Caco-2 (cell line): ENCODE results near the gene SERPINE1. TPM values are rescaled to one million over a fixed set of nuclear protein-coding genes. Genes with fewer than 3 reads are reported as not detected.

Experiments used
- BruUV-seq: library from RNA; stranded (reverse); fragments of 400-500 nt; replicated peaks from 2 replicates; lab custom pipeline; 2021; lab: Mats Ljungman, UMichigan
- CTCF ChIA-PET: fragments of 300-600 bp; sonication (Branson Sonifier 250); formaldehyde crosslinking; loops from one replicate; lab custom pipeline; 2022; ENCODE audit warnings: antibody characterized with exemption; lab: Charles Lee
- POLR2A ChIA-PET: fragments of 300-600 bp; sonication (Branson Sonifier 250); formaldehyde crosslinking; loops from one replicate; lab custom pipeline; 2022; ENCODE audit warnings: antibody characterized with exemption; lab: Charles Lee
- DNase-seq, 2 experiments: peaks; one replicate each; pipeline versions ENCODE4 v3.0.0 to v3.0.0-alpha.2; 2020 to 2022
- H3K27me3 ChIP-seq: replicated peaks from 2 replicates; pipeline ENCODE4 v1.6.0; 2011; ENCODE audit warnings: low read length; ENCODE audit not compliant: control insufficient read depth, insufficient read depth
- H3K36me3 ChIP-seq: 2 replicates; pipeline ENCODE4 v1.5.1; 2011; ENCODE audit warnings: low read length; ENCODE audit not compliant: control insufficient read depth, insufficient read depth
- H3K4me1 ChIP-seq: fragments of 250-450 bp; sonication (Bioruptor Pico); 2 replicates; pipeline ENCODE4 v1.5.1; 2020; ENCODE audit warnings: mild to moderate bottlenecking
- H3K4me3 ChIP-seq: 2 replicates; pipeline ENCODE4 v1.5.1; 2011; ENCODE audit warnings: low read depth, mild to moderate bottlenecking, control low read depth, low read length
- H3K9me3 ChIP-seq: fragments of 250-450 bp; sonication (Bioruptor Pico); 2 replicates; pipeline ENCODE4 v1.5.1; 2020; ENCODE audit warnings: mild to moderate bottlenecking, moderate library complexity
- H3K27ac Mint-ChIP-seq: one replicate; pipeline ENCODE4 v1.8.0; 2022; ENCODE audit warnings: mixed read lengths; ENCODE audit not compliant: unreplicated experiment
- H3K27me3 Mint-ChIP-seq: one replicate; pipeline ENCODE4 v1.8.0; 2022; ENCODE audit warnings: mixed read lengths; ENCODE audit not compliant: insufficient read depth, unreplicated experiment
- H3K36me3 Mint-ChIP-seq: one replicate; pipeline ENCODE4 v1.8.0; 2022; ENCODE audit warnings: mild to moderate bottlenecking, mixed read lengths; ENCODE audit not compliant: insufficient read depth, unreplicated experiment
- H3K4me1 Mint-ChIP-seq: one replicate; pipeline ENCODE4 v1.8.0; 2022; ENCODE audit warnings: low read depth, mixed read lengths; ENCODE audit not compliant: unreplicated experiment
- H3K4me3 Mint-ChIP-seq: one replicate; pipeline ENCODE4 v1.8.0; 2022; ENCODE audit warnings: mild to moderate bottlenecking, moderate library complexity, mixed read lengths; ENCODE audit not compliant: unreplicated experiment
- H3K9me3 Mint-ChIP-seq: one replicate; pipeline ENCODE4 v1.8.0; 2022; ENCODE audit warnings: mixed read lengths; ENCODE audit not compliant: unreplicated experiment
- intact Hi-C: fragments of 100-400 bp; cut with micrococcal nuclease; formaldehyde crosslinking; loops from one replicate; pipeline ENCODE4 v1.10.0; 2022; ENCODE audit not compliant: unreplicated experiment
- total RNA-seq: library from RNA; stranded (reverse); gene quantifications from 2 replicates; pipeline ENCODE4 v1.2.3, GENCODE V29; 2022
- TF ChIP-seq, protein P1 (sequence below), 2 experiments: fragments of 200-600 bp in 1 of 2; IDR thresholded peaks; 1 replicate in 1 of 2; 2 replicates in 1 of 2; pipeline versions ENCODE4 v1.5.1 to v1.8.0; 2011 to 2022; ENCODE audit warnings: antibody characterized with exemption in 1 of 2, control low read depth in 1 of 2, inconsistent platforms in 1 of 2, low read depth in 1 of 2, low read length in 1 of 2, mild to moderate bottlenecking in 1 of 2, moderate library complexity in 1 of 2; ENCODE audit not compliant: insufficient read depth in 1 of 2, severe bottlenecking in 1 of 2, unreplicated experiment in 1 of 2

Gene SERPINE1
- total RNA-seq, 1 experiment from 2014 or later = 0.25 TPM

DNA sequence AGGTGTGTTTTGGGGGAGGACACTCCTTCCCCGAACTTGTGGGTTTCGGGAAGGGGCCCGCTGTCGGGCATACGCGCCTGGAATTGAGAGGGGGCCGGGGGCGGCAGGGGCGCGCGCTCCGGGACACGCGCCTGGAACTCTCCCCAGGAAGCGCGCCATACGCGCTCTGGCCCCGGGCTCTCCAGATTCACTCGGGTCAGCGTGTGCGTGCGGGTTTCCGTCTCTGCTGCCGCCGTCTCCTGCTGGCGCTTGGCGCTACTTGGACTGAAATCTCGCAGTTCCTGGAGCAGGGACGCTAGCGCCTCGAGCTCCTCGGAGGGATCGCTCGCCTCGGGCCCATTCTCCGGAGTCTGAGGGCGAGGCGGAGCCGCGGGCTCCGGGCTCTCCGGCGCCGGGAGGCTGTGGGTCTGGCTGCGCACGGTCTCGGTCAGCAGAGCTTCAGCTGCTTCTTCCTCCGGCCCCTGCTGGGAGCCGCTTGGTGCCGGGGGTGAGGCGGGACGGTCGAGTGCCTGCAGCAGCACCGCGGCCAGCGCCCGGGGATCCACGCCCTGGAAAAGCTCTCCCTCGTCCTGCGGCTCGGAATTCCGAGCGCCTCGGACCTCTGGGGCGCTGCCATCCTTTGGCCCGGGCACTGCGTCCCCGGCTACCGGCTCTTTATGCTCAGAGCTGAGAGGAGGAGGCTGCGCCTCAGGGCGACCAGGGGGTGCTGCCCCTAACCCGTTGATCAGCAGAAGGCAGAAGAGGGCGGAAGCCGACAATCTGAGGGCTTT is 37.4 kb downstream of the SERPINE1 start:
- Mint-ChIP-seq H3K4me3 (peak overlapping the region; percentile 74), H3K4me1 (peaks cover 26% of the 10 kb centered on the region), H3K36me3 (peaks cover 27% of the 10 kb centered on the region), H3K27me3 (peaks cover 27% of the 10 kb centered on the region), H3K9me3 (no peaks in the 10 kb centered on the region), H3K27ac (no peak overlapping the region)
- TF ChIP-seq, protein P1, sequence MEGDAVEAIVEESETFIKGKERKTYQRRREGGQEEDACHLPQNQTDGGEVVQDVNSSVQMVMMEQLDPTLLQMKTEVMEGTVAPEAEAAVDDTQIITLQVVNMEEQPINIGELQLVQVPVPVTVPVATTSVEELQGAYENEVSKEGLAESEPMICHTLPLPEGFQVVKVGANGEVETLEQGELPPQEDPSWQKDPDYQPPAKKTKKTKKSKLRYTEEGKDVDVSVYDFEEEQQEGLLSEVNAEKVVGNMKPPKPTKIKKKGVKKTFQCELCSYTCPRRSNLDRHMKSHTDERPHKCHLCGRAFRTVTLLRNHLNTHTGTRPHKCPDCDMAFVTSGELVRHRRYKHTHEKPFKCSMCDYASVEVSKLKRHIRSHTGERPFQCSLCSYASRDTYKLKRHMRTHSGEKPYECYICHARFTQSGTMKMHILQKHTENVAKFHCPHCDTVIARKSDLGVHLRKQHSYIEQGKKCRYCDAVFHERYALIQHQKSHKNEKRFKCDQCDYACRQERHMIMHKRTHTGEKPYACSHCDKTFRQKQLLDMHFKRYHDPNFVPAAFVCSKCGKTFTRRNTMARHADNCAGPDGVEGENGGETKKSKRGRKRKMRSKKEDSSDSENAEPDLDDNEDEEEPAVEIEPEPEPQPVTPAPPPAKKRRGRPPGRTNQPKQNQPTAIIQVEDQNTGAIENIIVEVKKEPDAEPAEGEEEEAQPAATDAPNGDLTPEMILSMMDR (IDR thresholded peaks at IDR 0.05; ENCODE audit: insufficient read depth in 1 of 2, low read depth in 1 of 2, low read length in 1 of 2, severe bottlenecking in 1 of 2, unreplicated experiment in 1 of 2) = no peak
- Histone ChIP-seq H3K27me3 (no peaks in the 10 kb centered on the region; the same call in none of the 2 replicates), H3K36me3 (0 out of 2 replicates have a peak, but pooled peaks cover 2% of the 10 kb centered on the region), H3K4me3 (peak overlapping the region; percentile 63), H3K4me1 (peaks cover 29% of the 10 kb centered on the region), H3K9me3 (no peaks in the 10 kb centered on the region)
- CTCF ChIA-PET = interaction anchor here (0.8 to 2.4 kb wide), 3 partner anchors 12 to 28 kb away, joined by 3 to 26 read pairs (median 4); no protein-coding TSS in a partner anchor
- POLR2A ChIA-PET = interaction anchor here (0.6 to 0.7 kb wide), 2 partner anchors 21 to 118 kb away, joined by 3 to 4 read pairs; no protein-coding TSS in a partner anchor
- BruUV-seq = no TSS peak
- DNase-seq = peak; percentile 71 to 83
- intact Hi-C loops = no loop called here

DNA sequence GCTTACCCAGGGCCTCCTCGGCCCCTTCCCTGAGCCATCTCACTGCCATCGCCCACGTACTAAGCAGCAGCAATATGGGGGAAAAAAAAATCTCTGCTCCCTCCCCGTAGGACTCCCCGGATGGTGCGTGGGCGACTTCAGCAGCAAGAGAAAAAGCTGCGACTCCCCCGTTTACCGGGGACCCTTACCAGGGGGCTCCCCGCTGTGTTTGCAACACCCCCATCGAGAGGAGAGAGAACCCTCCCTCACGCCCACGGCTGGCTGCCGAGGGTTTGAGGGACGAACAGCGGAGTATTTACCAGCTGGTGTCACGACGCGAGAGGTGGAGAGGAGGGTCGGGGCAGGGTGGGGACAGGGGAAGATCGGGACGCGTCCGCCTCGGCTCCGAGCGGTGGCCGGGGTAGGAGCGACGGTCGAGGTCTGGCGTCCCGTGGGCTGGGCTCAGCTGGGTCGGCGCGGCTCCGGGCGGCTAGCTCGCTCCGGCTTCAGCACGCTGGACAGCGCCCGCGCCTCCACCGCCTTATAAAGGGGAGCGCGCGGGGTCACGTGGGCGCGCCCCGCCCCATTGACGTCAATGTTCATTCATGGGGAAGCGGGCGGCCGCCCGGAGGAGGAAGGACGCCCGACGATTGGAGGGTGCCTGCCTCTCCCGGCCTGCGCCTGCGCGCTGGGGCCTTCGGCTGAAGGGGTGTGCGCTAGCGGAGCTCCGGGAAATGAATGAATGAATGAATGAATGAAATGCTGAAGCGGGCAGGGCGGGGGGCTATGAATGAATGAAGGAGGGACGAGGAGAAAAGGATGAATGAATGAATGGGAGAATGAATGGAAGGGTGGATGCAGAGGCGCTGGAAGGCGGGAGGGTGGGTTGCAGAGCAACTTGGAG is 38.4 kb downstream of the SERPINE1 start, which contains the start of gene VGF:
Gene VGF, minus strand, starts transcription at position 495 of the 883 bp plus-strand sequence. CDS start 726 bp downstream, outside the sequence.
- CTCF ChIA-PET = interaction anchor here (0.9 to 2.4 kb wide), 6 partner anchors 11 to 276 kb away, joined by 3 to 26 read pairs (median 6); partner anchors contain the start of gene UFSP1
- POLR2A ChIA-PET = interaction anchor here (0.7 to 1.2 kb wide), 4 partner anchors 21 to 276 kb away, joined by 3 to 13 read pairs (median 3); partner anchors contain the start of genes UFSP1 and ZNHIT1
- Mint-ChIP-seq H3K36me3 (peaks cover 21% of the 10 kb centered on the region), H3K4me3 (peak within 1 kb of the TSS; percentile 74), H3K9me3 (no peaks in the 10 kb centered on the region), H3K27ac (no peak within 1 kb of the TSS), H3K4me1 (peaks cover 31% of the 10 kb centered on the region), H3K27me3 (peaks cover 32% of the 10 kb centered on the region)
- H3K4me3 ChIP-seq = peak within 1 kb of the TSS; percentile 63
- no peaks in the 10 kb centered on the region for H3K36me3 ChIP-seq
- peaks cover under 1% of the 10 kb centered on the region for H3K27me3 ChIP-seq
- peak; percentile 95 to 96 for DNase-seq
- TF ChIP-seq, protein P1 (IDR thresholded peaks at IDR 0.05; ENCODE audit: insufficient read depth in 1 of 2, low read depth in 1 of 2, low read length in 1 of 2, severe bottlenecking in 1 of 2, unreplicated experiment in 1 of 2) = no peak
- H3K4me1 ChIP-seq = peaks cover 38% of the 10 kb centered on the region
- H3K9me3 ChIP-seq = no peaks in the 10 kb centered on the region
- intact Hi-C loops = no loop called here
- no TSS peak for BruUV-seq
